ENCODE measurements around the gene BIN1. TPM values are rescaled to one million over a fixed set of nuclear protein-coding genes. Genes with fewer than 3 reads are reported as not detected.

BIN1 gene
- total and polyA plus RNA-seq, 8 donors, result 13.3 to 21.3 (median 16.2) TPM

DNA sequence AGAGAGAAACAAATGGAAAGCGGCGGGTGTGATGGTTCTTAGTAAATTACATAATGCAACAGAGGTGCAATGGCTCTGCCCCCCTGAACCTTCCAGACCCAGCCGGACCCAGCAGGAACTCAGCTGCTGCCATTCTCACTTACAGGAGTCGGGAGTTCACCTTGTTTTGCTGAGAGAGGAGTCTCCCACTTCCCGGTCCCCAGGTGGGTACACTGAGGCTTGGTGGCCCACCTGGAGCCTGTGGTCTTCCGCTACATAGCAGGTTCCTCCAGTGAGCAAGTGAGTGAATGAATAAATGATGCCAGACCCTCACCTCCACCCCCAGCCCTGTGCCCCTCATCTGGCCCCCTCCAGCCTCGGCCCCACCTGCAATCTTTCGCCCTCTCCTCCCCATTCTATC lies 11.2 kb downstream of the BIN1 start:
- DNase-seq (peak in 1 of 6 donors; percentile 27), ATAC-seq (no peak), FAIRE-seq (no peak)
- TF ChIP-seq, protein P1, sequence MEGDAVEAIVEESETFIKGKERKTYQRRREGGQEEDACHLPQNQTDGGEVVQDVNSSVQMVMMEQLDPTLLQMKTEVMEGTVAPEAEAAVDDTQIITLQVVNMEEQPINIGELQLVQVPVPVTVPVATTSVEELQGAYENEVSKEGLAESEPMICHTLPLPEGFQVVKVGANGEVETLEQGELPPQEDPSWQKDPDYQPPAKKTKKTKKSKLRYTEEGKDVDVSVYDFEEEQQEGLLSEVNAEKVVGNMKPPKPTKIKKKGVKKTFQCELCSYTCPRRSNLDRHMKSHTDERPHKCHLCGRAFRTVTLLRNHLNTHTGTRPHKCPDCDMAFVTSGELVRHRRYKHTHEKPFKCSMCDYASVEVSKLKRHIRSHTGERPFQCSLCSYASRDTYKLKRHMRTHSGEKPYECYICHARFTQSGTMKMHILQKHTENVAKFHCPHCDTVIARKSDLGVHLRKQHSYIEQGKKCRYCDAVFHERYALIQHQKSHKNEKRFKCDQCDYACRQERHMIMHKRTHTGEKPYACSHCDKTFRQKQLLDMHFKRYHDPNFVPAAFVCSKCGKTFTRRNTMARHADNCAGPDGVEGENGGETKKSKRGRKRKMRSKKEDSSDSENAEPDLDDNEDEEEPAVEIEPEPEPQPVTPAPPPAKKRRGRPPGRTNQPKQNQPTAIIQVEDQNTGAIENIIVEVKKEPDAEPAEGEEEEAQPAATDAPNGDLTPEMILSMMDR (IDR thresholded peaks at IDR 0.05), result no peak
- whole genome bisulfite sequencing, 2 donors, result 92 to 96% methylated on average over 8 of the region's 8 CpGs
- peaks cover 0 to 5% (median 0%) of the 10 kb centered on the region in 3 donors for H3K4me1 ChIP-seq
- no peak overlapping the region for H3K4me3 ChIP-seq
- H3K9me3 ChIP-seq, result no peaks in the 10 kb centered on the region
- intact Hi-C loops (cut with DNase I), result no loop called here
- H3K36me3 ChIP-seq, result no peaks in the 10 kb centered on the region
- H3K27ac ChIP-seq, result no peak overlapping the region
- H3K27me3 ChIP-seq, result no peaks in the 10 kb centered on the region

DNA sequence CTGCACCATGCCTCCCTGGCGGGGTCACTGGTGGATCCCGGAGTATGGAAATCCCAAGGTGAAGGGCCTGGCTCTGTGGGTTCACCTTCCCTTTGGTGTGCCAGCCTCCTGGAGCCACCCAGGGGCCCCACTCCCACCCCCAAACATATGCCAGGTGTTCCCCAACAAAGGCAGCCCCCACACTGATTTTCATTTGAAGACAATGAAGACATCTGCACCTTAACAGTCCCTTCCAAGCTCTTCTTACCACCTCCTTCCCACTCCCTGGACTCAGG lies 11.7 kb downstream of the BIN1 start:
- 98 to 100% methylated on average over 2 of the region's 2 CpGs for WGBS, 2 donors
- Histone ChIP-seq H3K27ac (no peak overlapping the region), H3K36me3 (no peaks in the 10 kb centered on the region), H3K9me3 (no peaks in the 10 kb centered on the region), H3K4me3 (no peak overlapping the region), H3K27me3 (no peaks in the 10 kb centered on the region), H3K4me1 (peaks cover 0 to 1% (median 0%) of the 10 kb centered on the region in 3 donors)
- DNase-seq (peak in 1 of 6 donors; percentile 18), FAIRE-seq (no peak), ATAC-seq (no peak)
- TF ChIP-seq, protein P1 (IDR thresholded peaks at IDR 0.05), result no peak
- intact Hi-C loops (cut with DNase I), result no loop called here

DNA sequence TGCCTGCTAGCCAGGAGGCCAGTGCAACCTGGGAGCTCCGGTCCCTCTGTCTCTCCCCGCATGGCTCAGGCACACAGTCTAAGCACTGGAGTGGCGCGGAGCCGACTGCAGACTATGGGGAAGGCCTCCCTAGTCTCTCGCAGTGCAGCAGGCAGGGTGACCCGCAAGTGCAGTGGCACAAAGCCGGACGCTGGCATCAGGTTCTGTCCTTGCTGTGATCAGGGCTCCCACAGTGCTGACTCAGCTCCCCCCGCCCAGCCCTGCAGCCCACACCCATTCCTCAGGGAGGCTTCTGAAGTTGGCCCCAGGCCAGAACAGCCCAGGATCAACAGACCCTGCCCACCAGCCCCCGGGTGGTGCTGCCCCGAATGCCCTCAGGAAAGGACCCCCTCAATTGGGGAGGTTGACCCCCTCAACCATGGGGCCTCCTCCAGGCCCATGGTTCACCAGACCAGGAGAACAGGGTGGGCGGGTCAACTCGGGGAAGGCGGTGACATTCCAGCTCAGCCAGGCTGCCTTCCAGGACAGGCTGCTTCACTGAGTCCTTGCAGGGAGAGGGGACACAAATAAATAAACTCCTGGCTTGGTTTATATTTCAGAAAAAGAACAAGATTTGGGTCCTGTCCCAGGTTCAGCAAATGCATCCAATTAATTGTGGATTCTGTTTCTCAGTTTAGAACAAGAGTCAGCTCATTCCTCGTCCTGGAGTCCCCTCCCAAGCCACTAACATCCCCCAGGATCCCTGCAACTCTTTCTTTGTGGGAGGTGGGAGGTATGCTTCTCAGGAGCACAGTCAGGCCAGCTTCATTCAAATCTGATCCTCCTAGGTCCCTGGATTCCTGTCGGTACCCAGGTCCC lies 12.2 kb downstream of the BIN1 start:
- Histone ChIP-seq H3K4me3 (no peak overlapping the region), H3K27ac (peak overlapping the region in 1 of 4 donors; percentile 16), H3K9me3 (no peaks in the 10 kb centered on the region), H3K36me3 (no peaks in the 10 kb centered on the region), H3K4me1 (no peaks in the 10 kb centered on the region), H3K27me3 (no peaks in the 10 kb centered on the region)
- ATAC-seq, result peak; percentile 48 to 78 (median 67)
- WGBS, 2 donors, result 71 to 77% methylated on average over 15 to 17 of the region's 17 CpGs
- TF ChIP-seq, protein P1 (IDR thresholded peaks at IDR 0.05), result no peak
- DNase-seq, result peak in 3 of 6 donors; percentile 38 to 79 (median 61)
- no peak for FAIRE-seq
- intact Hi-C loops (cut with DNase I), result no loop called here

DNA sequence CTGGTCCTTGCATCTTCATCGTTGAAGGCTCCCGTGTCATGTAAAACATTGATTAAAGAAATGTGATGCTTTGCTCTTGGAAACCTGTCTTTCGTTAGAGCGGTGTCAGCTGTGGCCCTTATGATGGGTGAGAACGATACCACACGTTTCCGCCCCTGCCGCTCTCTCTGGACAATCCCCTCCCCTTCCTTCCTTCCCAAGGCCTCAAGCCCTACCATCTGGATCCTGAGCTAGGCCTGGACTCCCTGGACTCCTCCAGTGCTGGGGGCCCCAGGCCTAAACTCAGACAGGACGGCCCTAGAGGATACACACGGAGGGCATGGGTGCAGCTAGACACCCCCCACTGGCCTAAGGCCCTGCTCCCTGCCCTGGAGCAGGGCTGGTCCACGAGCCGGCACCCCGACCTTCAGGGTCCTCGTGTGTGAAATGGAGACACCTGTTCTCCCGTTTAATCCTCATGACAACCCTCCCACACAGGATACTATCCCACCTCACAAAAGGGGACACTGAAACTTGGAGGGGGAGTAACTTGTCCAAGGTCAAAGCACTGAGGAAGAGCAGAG lies 13.2 kb downstream of the BIN1 start:
- 86 to 90% methylated on average over 15 of the region's 15 CpGs for WGBS, 2 donors
- DNase-seq, result peak in 1 of 6 donors; percentile 42
- H3K36me3 ChIP-seq, result no peaks in the 10 kb centered on the region
- no peak overlapping the region for H3K27ac ChIP-seq
- intact Hi-C loops (cut with DNase I), result no loop called here
- ATAC-seq, result no peak
- H3K4me1 ChIP-seq, result no peaks in the 10 kb centered on the region
- no peak overlapping the region for H3K4me3 ChIP-seq
- FAIRE-seq, result no peak
- TF ChIP-seq, protein P1 (IDR thresholded peaks at IDR 0.05), result no peak
- no peaks in the 10 kb centered on the region for H3K27me3 ChIP-seq
- H3K9me3 ChIP-seq, result no peaks in the 10 kb centered on the region
